ENCODE data around the gene PLD3.

The PLD3 gene

GRCh38 chr19:40315812-40316470, 32.6 kb upstream of the PLD3 start:
- no peak for DNase-seq
- Histone ChIP-seq H3K27ac (no peak overlapping the region), H3K27me3 (ENCODE audit: insufficient read depth, low read depth, severe bottlenecking) (no peaks in the 10 kb centered on the region), H3K36me3 (peaks cover 14% of the 10 kb centered on the region), H3K4me3 (ENCODE audit: low read depth, low read length) (no peak overlapping the region), H3K9me3 (ENCODE audit: severe bottlenecking) (no peaks in the 10 kb centered on the region)
- TF ChIP-seq, protein P1, sequence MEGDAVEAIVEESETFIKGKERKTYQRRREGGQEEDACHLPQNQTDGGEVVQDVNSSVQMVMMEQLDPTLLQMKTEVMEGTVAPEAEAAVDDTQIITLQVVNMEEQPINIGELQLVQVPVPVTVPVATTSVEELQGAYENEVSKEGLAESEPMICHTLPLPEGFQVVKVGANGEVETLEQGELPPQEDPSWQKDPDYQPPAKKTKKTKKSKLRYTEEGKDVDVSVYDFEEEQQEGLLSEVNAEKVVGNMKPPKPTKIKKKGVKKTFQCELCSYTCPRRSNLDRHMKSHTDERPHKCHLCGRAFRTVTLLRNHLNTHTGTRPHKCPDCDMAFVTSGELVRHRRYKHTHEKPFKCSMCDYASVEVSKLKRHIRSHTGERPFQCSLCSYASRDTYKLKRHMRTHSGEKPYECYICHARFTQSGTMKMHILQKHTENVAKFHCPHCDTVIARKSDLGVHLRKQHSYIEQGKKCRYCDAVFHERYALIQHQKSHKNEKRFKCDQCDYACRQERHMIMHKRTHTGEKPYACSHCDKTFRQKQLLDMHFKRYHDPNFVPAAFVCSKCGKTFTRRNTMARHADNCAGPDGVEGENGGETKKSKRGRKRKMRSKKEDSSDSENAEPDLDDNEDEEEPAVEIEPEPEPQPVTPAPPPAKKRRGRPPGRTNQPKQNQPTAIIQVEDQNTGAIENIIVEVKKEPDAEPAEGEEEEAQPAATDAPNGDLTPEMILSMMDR (IDR thresholded peaks at IDR 0.05; ENCODE audit: low read depth, low read length): no peak

DNA sequence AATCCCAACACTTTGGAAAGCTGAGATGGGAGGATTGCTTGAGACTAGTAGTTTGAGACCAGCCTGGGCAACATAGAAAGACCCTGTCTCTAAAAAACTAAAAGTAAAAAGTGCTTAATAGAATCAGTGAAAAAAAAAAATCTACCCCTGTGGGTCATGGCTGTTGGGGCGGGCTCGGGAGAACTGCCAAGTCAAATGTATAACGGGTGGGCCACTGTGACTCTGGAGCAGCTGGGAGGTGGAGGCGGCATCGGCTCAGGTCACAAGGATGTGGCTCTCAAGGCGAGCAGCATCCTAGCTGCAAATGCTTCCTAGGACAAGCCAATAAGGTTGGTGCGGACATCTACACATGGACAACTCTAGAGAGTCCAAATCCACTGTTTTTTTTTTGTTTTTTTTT, 31.2 kb upstream of the PLD3 start:
- Histone ChIP-seq H3K27me3 (ENCODE audit: insufficient read depth, low read depth, severe bottlenecking) (no peaks in the 10 kb centered on the region), H3K4me3 (ENCODE audit: low read depth, low read length) (no peak overlapping the region), H3K27ac (no peak overlapping the region), H3K9me3 (ENCODE audit: severe bottlenecking) (no peaks in the 10 kb centered on the region), H3K36me3 (peaks cover 28% of the 10 kb centered on the region)
- no peak for DNase-seq
- TF ChIP-seq, protein P1 (IDR thresholded peaks at IDR 0.05; ENCODE audit: low read depth, low read length): no peak

GRCh38 chr19:40320558-40320935, 27.9 kb upstream of the PLD3 start:
- H3K36me3 ChIP-seq: peaks cover 51% of the 10 kb centered on the region

GRCh38 chr19:40321076-40321475, 27.4 kb upstream of the PLD3 start:
- H3K9me3 ChIP-seq (ENCODE audit: severe bottlenecking): no peaks in the 10 kb centered on the region
- peaks cover 57% of the 10 kb centered on the region for H3K36me3 ChIP-seq
- TF ChIP-seq, protein P1 (IDR thresholded peaks at IDR 0.05; ENCODE audit: low read depth, low read length): no peak
- no peaks in the 10 kb centered on the region for H3K27me3 ChIP-seq (ENCODE audit: insufficient read depth, low read depth, severe bottlenecking)
- no peak overlapping the region for H3K27ac ChIP-seq
- H3K4me3 ChIP-seq (ENCODE audit: low read depth, low read length): no peak overlapping the region
- DNase-seq: no peak

More at GRCh38 chr19:40320558-40320935, 27.9 kb upstream of the PLD3 start:
- Histone ChIP-seq H3K4me3 (ENCODE audit: low read depth, low read length) (no peak overlapping the region), H3K27ac (no peak overlapping the region), H3K27me3 (ENCODE audit: insufficient read depth, low read depth, severe bottlenecking) (no peaks in the 10 kb centered on the region), H3K9me3 (ENCODE audit: severe bottlenecking) (no peaks in the 10 kb centered on the region)
- TF ChIP-seq, protein P1 (IDR thresholded peaks at IDR 0.05; ENCODE audit: low read depth, low read length): no peak
- DNase-seq: no peak

DNA sequence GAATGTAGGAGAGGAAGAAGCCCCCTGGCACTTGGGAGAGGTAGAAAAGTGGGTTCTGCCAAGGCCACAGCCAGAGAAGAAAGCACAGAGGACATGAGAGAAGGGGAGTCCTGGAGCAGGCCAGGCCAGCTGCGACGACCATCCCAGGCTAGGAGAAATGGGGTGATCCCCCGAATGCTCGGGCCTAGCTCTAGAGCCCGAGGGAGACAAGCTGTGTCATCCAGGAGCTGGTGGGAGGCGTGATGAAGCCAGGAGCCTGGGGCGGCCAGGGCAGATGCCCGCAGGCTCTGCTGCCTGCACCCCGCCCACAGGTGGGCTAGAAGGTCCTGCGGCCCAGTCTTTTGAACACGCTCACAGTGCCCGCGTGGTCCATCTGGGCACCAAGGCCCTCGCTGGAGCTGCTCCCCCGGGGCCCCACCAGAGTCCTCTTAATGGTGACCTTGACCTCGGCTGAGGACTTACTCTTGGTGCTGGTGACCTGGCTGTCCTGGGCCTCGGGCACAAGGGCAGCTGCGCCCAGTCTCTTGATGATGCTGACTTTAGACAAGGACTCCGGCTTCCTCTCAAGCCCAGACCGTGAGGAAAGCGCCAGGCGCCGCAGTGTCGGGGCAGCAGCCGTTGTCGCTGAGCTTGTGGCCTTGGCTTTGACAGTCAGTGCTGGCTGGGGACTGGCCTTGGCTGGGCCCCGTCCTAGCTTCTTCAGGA, 26.8 kb upstream of the PLD3 start:
- Histone ChIP-seq H3K4me3 (ENCODE audit: low read depth, low read length) (no peak overlapping the region), H3K27ac (no peak overlapping the region), H3K27me3 (ENCODE audit: insufficient read depth, low read depth, severe bottlenecking) (no peaks in the 10 kb centered on the region), H3K9me3 (ENCODE audit: severe bottlenecking) (no peaks in the 10 kb centered on the region), H3K36me3 (peaks cover 61% of the 10 kb centered on the region)
- TF ChIP-seq, protein P1 (IDR thresholded peaks at IDR 0.05; ENCODE audit: low read depth, low read length): no peak
- DNase-seq: no peak

All from WERI-Rb-1 (cell line).